ENCODE results near the gene CABP2.

The CABP2 gene

GRCh38 chr11:67484847-67485311 is 38.4 kb downstream of the CABP2 start:
- ATAC-seq, result no peak
- TF ChIP-seq OSR1 (CRISPR knock-in tag; IDR thresholded peaks at IDR 0.05) (no peak), SNAI2 (CRISPR knock-in tag; IDR thresholded peaks at IDR 0.05) (no peak), ZFP30 (CRISPR knock-in tag; IDR thresholded peaks at IDR 0.05) (no peak), PATZ1 (CRISPR knock-in tag; IDR thresholded peaks at IDR 0.05; ENCODE audit: borderline replicate concordance) (no peak), ZNF70 (CRISPR knock-in tag; IDR thresholded peaks at IDR 0.05) (no peak), CSRNP3 (CRISPR knock-in tag; IDR thresholded peaks at IDR 0.05) (no peak), GLIS3 (CRISPR knock-in tag; IDR thresholded peaks at IDR 0.05) (no peak), CSDC2 (CRISPR knock-in tag; IDR thresholded peaks at IDR 0.05) (no peak), TCF4 (CRISPR knock-in tag; IDR thresholded peaks at IDR 0.05; ENCODE audit: borderline replicate concordance) (no peak), CREB5 (CRISPR knock-in tag; IDR thresholded peaks at IDR 0.05; ENCODE audit: low read depth) (no peak), BACH2 (CRISPR knock-in tag; IDR thresholded peaks at IDR 0.05; ENCODE audit: borderline replicate concordance) (no peak), TSHZ2 (CRISPR knock-in tag; IDR thresholded peaks at IDR 0.05) (no peak), RARB (CRISPR knock-in tag; IDR thresholded peaks at IDR 0.05) (no peak), ARNTL (CRISPR knock-in tag; IDR thresholded peaks at IDR 0.05; ENCODE audit: borderline replicate concordance, low read depth) (no peak), ZNF565 (CRISPR knock-in tag; conservative IDR thresholded peaks at IDR 0.05; ENCODE audit: low read depth) (no peak)

GRCh38 chr11:67483831-67484665 is 39.2 kb downstream of the CABP2 start:
- no peak for TF ChIP-seq ZNF8 (CRISPR knock-in tag; IDR thresholded peaks at IDR 0.05)
- TF ChIP-seq PATZ1 (CRISPR knock-in tag; IDR thresholded peaks at IDR 0.05; ENCODE audit: borderline replicate concordance), result no peak
- TF ChIP-seq CSRNP3 (CRISPR knock-in tag; IDR thresholded peaks at IDR 0.05), result no peak
- TF ChIP-seq CREB5 (CRISPR knock-in tag; IDR thresholded peaks at IDR 0.05; ENCODE audit: low read depth), result no peak
- TF ChIP-seq TSHZ2 (CRISPR knock-in tag; IDR thresholded peaks at IDR 0.05), result no peak
- no peak for TF ChIP-seq RARB (CRISPR knock-in tag; IDR thresholded peaks at IDR 0.05)
- TF ChIP-seq SNAI2 (CRISPR knock-in tag; IDR thresholded peaks at IDR 0.05), result no peak
- TF ChIP-seq ZNF70 (CRISPR knock-in tag; IDR thresholded peaks at IDR 0.05), result no peak
- no peak for TF ChIP-seq ZNF565 (CRISPR knock-in tag; conservative IDR thresholded peaks at IDR 0.05; ENCODE audit: low read depth)
- no peak for TF ChIP-seq BACH2 (CRISPR knock-in tag; IDR thresholded peaks at IDR 0.05; ENCODE audit: borderline replicate concordance)
- TF ChIP-seq ARNTL (CRISPR knock-in tag; IDR thresholded peaks at IDR 0.05; ENCODE audit: borderline replicate concordance, low read depth), result no peak
- no peak for TF ChIP-seq ESRRG (CRISPR knock-in tag; IDR thresholded peaks at IDR 0.05)
- TF ChIP-seq ZC3H10 (CRISPR knock-in tag; IDR thresholded peaks at IDR 0.05), result no peak
- no peak for TF ChIP-seq GLIS3 (CRISPR knock-in tag; IDR thresholded peaks at IDR 0.05)
- no peak for TF ChIP-seq ISL1 (CRISPR knock-in tag; IDR thresholded peaks at IDR 0.05)
- ATAC-seq, result no peak
